ENCODE results near the gene SECISBP2L.

GRCh38 chr15:49084285-49084570, 38.0 kb upstream of the SECISBP2L start:
- TF ChIP-seq CTCF (optimal IDR thresholded peaks at IDR 0.05 in 1 of 3, IDR thresholded peaks at IDR 0.05 in 1 of 3, conservative IDR thresholded peaks at IDR 0.05 in 1 of 3; ENCODE audit: extremely low read depth in 1 of 3, insufficient read depth in 2 of 3, low read length in 3 of 3) (no peak), EZH2 (IDR thresholded peaks at IDR 0.05; ENCODE audit: low read length) (no peak)

Measured in keratinocyte (primary cell).